ENCODE data around the gene PCNP. TPM values are rescaled to one million over a fixed set of nuclear protein-coding genes. Genes with fewer than 3 reads are reported as not detected.

Gene PCNP
- total RNA-seq, 4 donors from 2014 or later = 62.6 to 97.9 (median 77.1) TPM

DNA sequence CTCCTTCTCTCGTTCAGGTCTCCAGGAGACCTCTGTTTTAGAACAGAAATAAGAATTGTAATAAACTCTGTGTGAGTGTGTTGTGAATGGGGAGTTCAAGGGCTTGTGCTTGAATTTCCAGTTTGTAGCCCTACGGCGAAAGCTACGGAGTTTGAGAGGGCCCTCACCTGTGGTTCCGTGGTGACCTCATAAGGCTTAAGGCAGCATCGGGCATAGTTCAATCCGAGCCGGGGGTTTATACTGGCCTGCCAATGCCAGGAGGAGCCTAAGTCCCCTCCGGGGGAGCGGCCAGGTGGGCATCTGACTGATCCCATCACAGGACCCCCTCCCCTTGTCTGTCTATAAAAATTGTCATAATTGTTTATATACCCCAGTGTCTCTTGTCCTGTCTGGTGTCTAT is 59.2 kb downstream of the PCNP start:
- ATAC-seq (ENCODE audit: low FRiP score) (no peak), DNase-seq (ENCODE audit: low spot score) (no peak)
- TF ChIP-seq, protein P1, sequence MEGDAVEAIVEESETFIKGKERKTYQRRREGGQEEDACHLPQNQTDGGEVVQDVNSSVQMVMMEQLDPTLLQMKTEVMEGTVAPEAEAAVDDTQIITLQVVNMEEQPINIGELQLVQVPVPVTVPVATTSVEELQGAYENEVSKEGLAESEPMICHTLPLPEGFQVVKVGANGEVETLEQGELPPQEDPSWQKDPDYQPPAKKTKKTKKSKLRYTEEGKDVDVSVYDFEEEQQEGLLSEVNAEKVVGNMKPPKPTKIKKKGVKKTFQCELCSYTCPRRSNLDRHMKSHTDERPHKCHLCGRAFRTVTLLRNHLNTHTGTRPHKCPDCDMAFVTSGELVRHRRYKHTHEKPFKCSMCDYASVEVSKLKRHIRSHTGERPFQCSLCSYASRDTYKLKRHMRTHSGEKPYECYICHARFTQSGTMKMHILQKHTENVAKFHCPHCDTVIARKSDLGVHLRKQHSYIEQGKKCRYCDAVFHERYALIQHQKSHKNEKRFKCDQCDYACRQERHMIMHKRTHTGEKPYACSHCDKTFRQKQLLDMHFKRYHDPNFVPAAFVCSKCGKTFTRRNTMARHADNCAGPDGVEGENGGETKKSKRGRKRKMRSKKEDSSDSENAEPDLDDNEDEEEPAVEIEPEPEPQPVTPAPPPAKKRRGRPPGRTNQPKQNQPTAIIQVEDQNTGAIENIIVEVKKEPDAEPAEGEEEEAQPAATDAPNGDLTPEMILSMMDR (IDR thresholded peaks at IDR 0.05) = no peak

DNA sequence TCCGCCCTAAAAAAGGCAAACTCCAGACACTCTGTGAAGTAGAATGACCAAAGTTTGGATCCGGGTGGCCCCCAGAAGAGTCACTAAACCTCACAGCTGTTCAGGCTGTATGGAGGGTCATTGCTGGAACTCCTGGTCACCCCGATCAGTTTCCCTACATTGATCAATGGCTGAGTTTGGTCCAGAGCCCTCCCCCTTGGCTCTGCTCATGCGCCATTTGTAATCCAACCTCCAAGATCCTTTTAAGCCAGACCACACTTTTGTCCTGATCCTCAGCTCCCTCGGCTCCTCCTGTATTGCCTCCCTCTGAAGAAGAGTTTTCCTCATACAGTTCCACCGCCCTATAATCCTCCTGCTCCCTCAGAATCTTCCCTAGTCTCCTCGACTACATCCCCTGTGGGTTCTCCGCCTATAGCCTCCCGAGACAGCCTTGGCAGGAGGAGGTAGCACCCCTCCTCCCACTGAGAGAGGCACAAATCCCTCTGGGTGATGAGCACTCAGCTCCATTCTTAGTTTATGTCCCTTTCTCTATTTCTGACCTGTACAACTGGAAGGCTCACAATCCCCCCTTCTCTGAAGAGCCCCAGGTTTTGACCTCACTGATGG is 60.7 kb downstream of the PCNP start:
- DNase-seq (ENCODE audit: low spot score) (no peak), ATAC-seq (ENCODE audit: low FRiP score) (no peak)
- TF ChIP-seq, protein P1 (IDR thresholded peaks at IDR 0.05) = no peak

DNA sequence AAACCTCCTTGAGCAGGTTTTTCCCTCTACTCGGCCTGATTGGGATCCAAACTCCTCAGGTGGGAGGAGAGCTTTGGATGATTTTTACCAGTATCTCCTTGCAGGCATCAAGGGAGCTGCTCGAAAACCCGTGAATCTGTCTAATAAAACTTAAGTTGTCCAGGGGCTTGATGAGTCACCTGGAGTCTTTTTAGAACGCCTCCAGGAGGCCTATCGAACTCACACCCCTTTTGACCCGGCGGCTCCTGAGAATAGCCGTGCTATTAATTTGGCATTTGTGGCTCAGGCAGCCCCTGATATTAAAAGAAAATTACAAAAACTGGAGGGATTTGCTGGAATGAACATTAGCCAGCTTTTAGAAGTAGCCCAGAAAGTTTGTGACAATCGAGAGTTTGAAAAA is 61.4 kb downstream of the PCNP start:
- no peak for DNase-seq (ENCODE audit: low spot score)
- TF ChIP-seq, protein P1 (IDR thresholded peaks at IDR 0.05) = no peak
- ATAC-seq (ENCODE audit: low FRiP score) = no peak

DNA sequence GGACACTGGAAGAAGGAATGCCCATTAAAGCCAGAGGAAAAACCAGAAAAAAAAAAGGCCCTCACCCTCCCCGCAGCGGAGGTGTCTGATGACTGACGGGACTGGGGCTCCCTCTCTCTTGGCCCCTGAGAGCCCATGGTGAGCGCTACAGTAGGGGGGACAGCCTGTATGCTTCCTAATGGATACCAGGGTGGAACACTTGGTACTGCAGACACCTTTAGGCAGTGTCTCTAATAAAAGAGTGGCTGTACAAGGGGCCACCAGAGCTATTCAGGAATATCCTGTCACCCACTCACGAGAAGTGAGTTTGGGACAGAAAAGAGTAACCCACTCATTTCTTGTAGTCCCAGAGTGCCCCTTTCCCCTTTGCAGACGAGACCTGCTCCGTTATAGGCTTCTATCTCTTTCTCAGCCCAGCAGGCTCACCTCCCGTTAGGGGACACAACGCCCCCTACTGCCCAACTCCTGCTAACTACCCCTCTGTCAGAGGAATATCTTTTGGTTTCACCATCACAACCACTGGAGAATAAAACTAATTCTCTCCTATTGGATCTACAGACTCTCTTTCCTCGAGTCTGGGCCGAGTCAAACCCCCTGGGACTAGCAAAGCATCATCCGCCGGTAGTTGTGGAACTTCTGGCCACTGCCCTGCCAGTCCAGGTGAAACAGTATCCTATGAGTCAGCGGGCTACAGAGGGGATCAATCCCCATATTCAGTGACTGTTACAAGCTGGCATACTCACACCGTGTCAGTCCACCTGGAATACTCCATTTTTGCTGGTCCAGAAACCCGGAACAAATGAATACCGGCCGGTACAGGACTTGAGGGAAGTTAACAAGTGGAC is 62.2 kb downstream of the PCNP start:
- TF ChIP-seq, protein P1 (IDR thresholded peaks at IDR 0.05) = no peak
- no peak for DNase-seq (ENCODE audit: low spot score)
- no peak for ATAC-seq (ENCODE audit: low FRiP score)

DNA sequence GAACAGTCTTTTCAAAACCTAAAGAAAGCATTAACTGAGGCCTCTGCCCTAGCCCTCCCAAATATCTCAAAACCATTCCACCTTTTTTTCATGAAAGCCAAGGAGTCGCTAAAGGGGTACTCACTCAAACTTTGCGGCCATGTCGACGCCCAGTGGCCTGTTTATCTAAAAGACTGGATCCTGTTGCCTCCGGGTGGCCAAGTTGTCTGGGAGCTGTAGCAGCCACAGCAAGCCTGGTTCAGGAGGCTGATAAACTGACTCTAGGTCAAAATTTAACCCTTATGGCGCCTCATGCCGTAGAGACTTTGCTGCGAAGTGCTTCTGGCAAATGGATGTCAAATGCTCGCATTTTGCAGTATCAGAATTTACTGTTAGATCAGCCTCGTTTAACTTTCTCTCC is 63.5 kb downstream of the PCNP start:
- TF ChIP-seq, protein P1 (IDR thresholded peaks at IDR 0.05) = no peak
- ATAC-seq (ENCODE audit: low FRiP score) (no peak), DNase-seq (ENCODE audit: low spot score) (no peak)

DNA sequence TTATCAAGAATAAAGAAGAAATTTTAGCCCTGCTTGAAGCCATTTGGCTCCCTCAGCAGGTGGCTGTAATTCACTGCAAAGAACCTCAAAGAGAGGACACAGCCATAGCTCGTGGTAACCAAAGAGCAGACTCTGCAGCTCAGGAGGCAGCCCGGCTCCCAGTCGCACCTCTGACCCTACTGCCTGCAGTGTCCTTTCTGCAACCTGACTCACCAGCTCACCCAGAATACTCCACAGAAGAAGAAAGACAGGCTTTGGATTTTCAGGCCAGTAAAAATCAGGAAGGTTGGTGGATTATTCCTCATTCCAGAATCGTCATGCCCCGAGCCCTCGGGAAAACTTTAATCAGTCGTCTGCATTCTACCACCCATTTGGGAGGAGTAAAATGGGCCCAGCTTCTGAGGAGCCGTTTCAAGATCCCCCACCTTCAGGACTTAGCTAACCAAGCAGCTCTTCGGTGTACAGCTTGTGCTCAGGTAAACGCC is 64.3 kb downstream of the PCNP start:
- DNase-seq (ENCODE audit: low spot score) = no peak
- TF ChIP-seq, protein P1 (IDR thresholded peaks at IDR 0.05) = no peak
- no peak for ATAC-seq (ENCODE audit: low FRiP score)

Measured in omental fat pad (tissue), 4 donors.